ENCODE measurements around the gene ERBB4.

Gene ERBB4

DNA sequence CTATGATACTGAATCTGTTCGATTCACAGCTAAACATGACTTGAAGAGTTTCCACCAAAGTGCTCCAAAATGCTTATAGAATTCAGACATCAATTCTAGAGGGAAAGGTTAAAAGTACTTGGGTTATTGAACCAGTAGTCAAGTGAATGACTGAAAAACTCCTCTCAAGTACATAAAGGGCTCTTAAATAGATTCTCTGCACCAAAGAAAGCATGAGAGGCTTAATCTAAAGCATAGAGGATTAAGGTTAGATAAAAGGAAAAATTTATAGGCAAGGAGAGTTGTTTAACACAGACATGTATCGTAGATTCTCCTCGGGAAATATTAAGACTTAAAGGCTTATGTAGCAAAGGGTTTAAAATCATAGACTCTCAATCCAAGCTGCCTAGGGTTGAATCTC, 701.4 kb downstream of the ERBB4 start:
- Histone ChIP-seq H2AK5ac (ENCODE audit: low read depth, low read length) (no peak overlapping the region), H3K4me2 (ENCODE audit: insufficient read depth, low read length, poor library complexity, severe bottlenecking) (no peak overlapping the region), H3K9ac (ENCODE audit: low read depth, low read length, poor library complexity) (no peak overlapping the region), H3K4ac (ENCODE audit: low read length) (no peak overlapping the region), H3K4me1 (ENCODE audit: control insufficient read depth in 2 of 2, insufficient read depth in 1 of 2, low read depth in 1 of 2, low read length in 2 of 2) (peaks cover 0 to 2% of the 10 kb centered on the region in 2 donors), H2BK12ac (ENCODE audit: low read length) (no peak overlapping the region), H2BK120ac (ENCODE audit: low read depth, low read length) (no peak overlapping the region), H4K8ac (ENCODE audit: low read depth, low read length) (no peak overlapping the region), H3K36me3 (replicated peaks in 1 of 2; ENCODE audit: control insufficient read depth in 2 of 2, insufficient read depth in 2 of 2, low read length in 2 of 2) (no peaks in the 10 kb centered on the region), H3K4me3 (ENCODE audit: low read length in 2 of 2) (no peak overlapping the region), H2BK15ac (ENCODE audit: low read length) (no peak overlapping the region), H3K18ac (ENCODE audit: low read length) (no peak overlapping the region), H3K9me3 (replicated peaks in 1 of 2; ENCODE audit: control insufficient read depth in 2 of 2, insufficient read depth in 1 of 2, low read depth in 1 of 2, low read length in 2 of 2) (no peaks in the 10 kb centered on the region), H4K91ac (ENCODE audit: low read depth, low read length, poor library complexity) (no peak overlapping the region), H3K23ac (ENCODE audit: low read depth, low read length, poor library complexity) (no peak overlapping the region), H2AFZ (ENCODE audit: low read length) (no peak overlapping the region), H2BK5ac (ENCODE audit: low read length) (no peak overlapping the region), H3K27ac (replicated peaks; ENCODE audit: low read length) (no peak overlapping the region), H3K79me1 (ENCODE audit: low read depth, low read length) (no peaks in the 10 kb centered on the region), H3K14ac (ENCODE audit: low read length) (no peak overlapping the region), H3K27me3 (ENCODE audit: control insufficient read depth in 3 of 3, insufficient read depth in 3 of 3, low read depth in 1 of 3, low read length in 3 of 3) (no peaks in the 10 kb centered on the region)
- DNase-seq (ENCODE audit: low spot score): no peak
- no CpG with 5 or more reads among the region's 3 CpGs for WGBS, 2 donors (ENCODE audit: extremely low coverage in 2 of 2, insufficient read length in 2 of 2, insufficient replicate concordance in 1 of 2)

DNA sequence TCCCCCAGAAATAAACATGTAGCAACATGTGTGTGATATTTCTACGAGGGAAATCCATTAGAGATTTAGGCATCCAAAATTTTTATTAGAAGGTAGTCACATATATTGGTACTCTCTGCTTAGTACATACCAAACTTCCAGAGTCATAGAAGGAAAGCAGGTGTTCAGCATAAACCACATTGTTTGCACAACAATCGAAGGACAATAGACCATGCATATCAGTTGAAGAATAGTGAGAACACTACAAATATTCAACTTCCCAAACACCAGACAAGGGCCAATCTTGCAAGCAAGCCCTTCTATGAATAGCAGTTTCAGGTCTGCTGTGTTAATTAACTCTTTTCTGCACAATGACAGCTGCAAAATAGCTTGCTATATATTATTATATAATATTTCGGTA, 702.2 kb downstream of the ERBB4 start:
- Histone ChIP-seq H3K9ac (ENCODE audit: low read depth, low read length, poor library complexity) (no peak overlapping the region), H2AFZ (ENCODE audit: low read length) (no peak overlapping the region), H3K4me3 (ENCODE audit: low read length in 2 of 2) (no peak overlapping the region), H2BK5ac (ENCODE audit: low read length) (no peak overlapping the region), H3K4me1 (ENCODE audit: control insufficient read depth in 2 of 2, insufficient read depth in 1 of 2, low read depth in 1 of 2, low read length in 2 of 2) (peaks cover 0 to 2% of the 10 kb centered on the region in 2 donors), H3K79me1 (ENCODE audit: low read depth, low read length) (no peaks in the 10 kb centered on the region), H4K91ac (ENCODE audit: low read depth, low read length, poor library complexity) (no peak overlapping the region), H2BK15ac (ENCODE audit: low read length) (no peak overlapping the region), H3K36me3 (replicated peaks in 1 of 2; ENCODE audit: control insufficient read depth in 2 of 2, insufficient read depth in 2 of 2, low read length in 2 of 2) (no peaks in the 10 kb centered on the region), H3K27me3 (ENCODE audit: control insufficient read depth in 3 of 3, insufficient read depth in 3 of 3, low read depth in 1 of 3, low read length in 3 of 3) (no peaks in the 10 kb centered on the region), H3K14ac (ENCODE audit: low read length) (no peak overlapping the region), H3K27ac (replicated peaks; ENCODE audit: low read length) (no peak overlapping the region), H3K23ac (ENCODE audit: low read depth, low read length, poor library complexity) (no peak overlapping the region), H3K18ac (ENCODE audit: low read length) (no peak overlapping the region), H4K8ac (ENCODE audit: low read depth, low read length) (no peak overlapping the region), H2BK120ac (ENCODE audit: low read depth, low read length) (no peak overlapping the region), H3K9me3 (replicated peaks in 1 of 2; ENCODE audit: control insufficient read depth in 2 of 2, insufficient read depth in 1 of 2, low read depth in 1 of 2, low read length in 2 of 2) (no peaks in the 10 kb centered on the region), H2BK12ac (ENCODE audit: low read length) (no peak overlapping the region), H3K4me2 (ENCODE audit: insufficient read depth, low read length, poor library complexity, severe bottlenecking) (no peak overlapping the region), H2AK5ac (ENCODE audit: low read depth, low read length) (no peak overlapping the region), H3K4ac (ENCODE audit: low read length) (no peak overlapping the region)
- DNase-seq (ENCODE audit: low spot score): no peak
- no CpG with 5 or more reads among the region's 3 CpGs for WGBS, 2 donors (ENCODE audit: extremely low coverage in 2 of 2, insufficient read length in 2 of 2, insufficient replicate concordance in 1 of 2)

DNA sequence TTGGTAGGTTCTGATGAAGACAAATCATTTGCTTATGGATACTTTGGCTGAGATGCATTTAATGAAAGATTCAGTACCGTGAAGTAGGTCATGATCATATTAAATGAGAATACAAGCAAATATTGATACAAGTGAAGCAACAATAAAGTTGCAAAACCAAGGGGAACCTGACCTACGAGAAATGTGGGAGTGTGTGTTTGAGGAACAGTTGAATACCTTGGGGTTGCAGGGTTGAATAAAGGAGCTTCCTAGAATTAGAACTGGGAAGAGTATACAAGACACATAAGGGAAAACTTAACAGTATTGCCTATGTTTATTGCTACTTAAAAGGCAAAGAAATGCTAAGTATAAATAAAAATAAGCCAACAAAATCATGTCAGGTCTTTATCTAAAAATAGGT, 702.9 kb downstream of the ERBB4 start:
- Histone ChIP-seq H3K9ac (ENCODE audit: low read depth, low read length, poor library complexity) (no peak overlapping the region), H2AFZ (ENCODE audit: low read length) (no peak overlapping the region), H2BK12ac (ENCODE audit: low read length) (no peak overlapping the region), H2BK15ac (ENCODE audit: low read length) (no peak overlapping the region), H4K91ac (ENCODE audit: low read depth, low read length, poor library complexity) (no peak overlapping the region), H3K27ac (replicated peaks; ENCODE audit: low read length) (no peak overlapping the region), H4K8ac (ENCODE audit: low read depth, low read length) (no peak overlapping the region), H2BK5ac (ENCODE audit: low read length) (no peak overlapping the region), H2BK120ac (ENCODE audit: low read depth, low read length) (no peak overlapping the region), H3K36me3 (replicated peaks in 1 of 2; ENCODE audit: control insufficient read depth in 2 of 2, insufficient read depth in 2 of 2, low read length in 2 of 2) (no peaks in the 10 kb centered on the region), H3K79me1 (ENCODE audit: low read depth, low read length) (no peaks in the 10 kb centered on the region), H3K23ac (ENCODE audit: low read depth, low read length, poor library complexity) (no peak overlapping the region), H3K9me3 (replicated peaks in 1 of 2; ENCODE audit: control insufficient read depth in 2 of 2, insufficient read depth in 1 of 2, low read depth in 1 of 2, low read length in 2 of 2) (no peaks in the 10 kb centered on the region), H3K4me3 (ENCODE audit: low read length in 2 of 2) (no peak overlapping the region), H3K14ac (ENCODE audit: low read length) (no peak overlapping the region), H2AK5ac (ENCODE audit: low read depth, low read length) (no peak overlapping the region), H3K27me3 (ENCODE audit: control insufficient read depth in 3 of 3, insufficient read depth in 3 of 3, low read depth in 1 of 3, low read length in 3 of 3) (no peaks in the 10 kb centered on the region), H3K18ac (ENCODE audit: low read length) (no peak overlapping the region), H3K4ac (ENCODE audit: low read length) (no peak overlapping the region), H3K4me2 (ENCODE audit: insufficient read depth, low read length, poor library complexity, severe bottlenecking) (no peak overlapping the region), H3K4me1 (ENCODE audit: control insufficient read depth in 2 of 2, insufficient read depth in 1 of 2, low read depth in 1 of 2, low read length in 2 of 2) (peaks cover 0 to 2% of the 10 kb centered on the region in 2 donors)
- no peak for DNase-seq (ENCODE audit: low spot score)
- WGBS, 2 donors (ENCODE audit: extremely low coverage in 2 of 2, insufficient read length in 2 of 2, insufficient replicate concordance in 1 of 2): no CpG with 5 or more reads among the region's 2 CpGs

DNA sequence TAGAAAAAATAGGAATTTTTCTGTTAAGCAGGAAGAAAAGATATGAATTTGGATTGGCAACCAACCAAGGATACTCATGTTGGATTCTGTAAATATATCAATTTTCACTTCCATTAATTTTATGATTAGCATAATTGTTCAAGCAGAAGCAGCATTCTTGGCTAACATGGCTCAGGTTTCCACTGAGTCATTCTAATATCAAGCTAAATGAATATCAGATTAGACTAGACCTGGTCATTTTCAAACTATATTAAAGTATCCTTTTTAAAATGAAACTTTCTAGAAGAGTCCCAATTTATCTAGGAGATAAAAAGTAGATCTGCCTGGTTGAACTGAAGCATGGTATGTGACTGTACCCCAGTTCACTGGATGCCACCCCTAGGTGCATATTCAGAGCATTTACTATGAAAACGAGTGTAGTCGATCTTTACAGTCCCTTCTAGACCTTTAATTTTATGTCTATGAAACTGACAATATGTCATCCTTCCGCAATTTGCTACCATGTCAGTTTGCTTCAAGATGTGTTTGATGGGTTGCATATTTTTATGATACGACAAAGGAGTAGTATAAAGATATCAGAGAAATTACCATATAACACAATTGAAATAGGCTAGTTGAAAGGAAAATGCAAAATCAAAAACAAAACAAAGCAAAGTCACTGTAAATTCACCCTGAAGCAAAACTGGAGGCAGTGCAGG, 704.9 kb downstream of the ERBB4 start:
- Histone ChIP-seq H3K9ac (ENCODE audit: low read depth, low read length, poor library complexity) (no peak overlapping the region), H3K27me3 (ENCODE audit: control insufficient read depth in 3 of 3, insufficient read depth in 3 of 3, low read depth in 1 of 3, low read length in 3 of 3) (no peaks in the 10 kb centered on the region), H3K9me3 (replicated peaks in 1 of 2; ENCODE audit: control insufficient read depth in 2 of 2, insufficient read depth in 1 of 2, low read depth in 1 of 2, low read length in 2 of 2) (no peaks in the 10 kb centered on the region), H3K18ac (ENCODE audit: low read length) (no peak overlapping the region), H3K4ac (ENCODE audit: low read length) (no peak overlapping the region), H2BK15ac (ENCODE audit: low read length) (no peak overlapping the region), H2AFZ (ENCODE audit: low read length) (no peak overlapping the region), H3K4me3 (ENCODE audit: low read length in 2 of 2) (no peak overlapping the region), H3K23ac (ENCODE audit: low read depth, low read length, poor library complexity) (no peak overlapping the region), H2BK120ac (ENCODE audit: low read depth, low read length) (no peak overlapping the region), H3K27ac (replicated peaks; ENCODE audit: low read length) (no peak overlapping the region), H4K8ac (ENCODE audit: low read depth, low read length) (no peak overlapping the region), H2BK5ac (ENCODE audit: low read length) (no peak overlapping the region), H3K79me1 (ENCODE audit: low read depth, low read length) (no peaks in the 10 kb centered on the region), H2BK12ac (ENCODE audit: low read length) (no peak overlapping the region), H4K91ac (ENCODE audit: low read depth, low read length, poor library complexity) (no peak overlapping the region), H3K14ac (ENCODE audit: low read length) (no peak overlapping the region), H3K36me3 (replicated peaks in 1 of 2; ENCODE audit: control insufficient read depth in 2 of 2, insufficient read depth in 2 of 2, low read length in 2 of 2) (no peaks in the 10 kb centered on the region), H3K4me1 (ENCODE audit: control insufficient read depth in 2 of 2, insufficient read depth in 1 of 2, low read depth in 1 of 2, low read length in 2 of 2) (peaks cover 0 to 2% of the 10 kb centered on the region in 2 donors), H3K4me2 (ENCODE audit: insufficient read depth, low read length, poor library complexity, severe bottlenecking) (no peak overlapping the region), H2AK5ac (ENCODE audit: low read depth, low read length) (no peak overlapping the region)
- WGBS, 2 donors (ENCODE audit: extremely low coverage in 2 of 2, insufficient read length in 2 of 2, insufficient replicate concordance in 1 of 2): no CpG with 5 or more reads among the region's 4 CpGs
- DNase-seq (ENCODE audit: low spot score): no peak

All from neuronal stem cell (in vitro differentiated cells).